Type B pancreatic cell (in vitro differentiated cells): ENCODE measurements around the gene LRRFIP1. TPM values are rescaled to one million over a fixed set of nuclear protein-coding genes. Genes with fewer than 3 reads are reported as not detected.

Source experiments
- DNase-seq: peaks from one replicate; pipeline ENCODE4 v3.0.0; 2021; ENCODE audit warnings: mixed read lengths; ENCODE audit not compliant: unreplicated experiment; ENCODE audit errors: extremely low spot score
- H3K27ac Mint-ChIP-seq: 2 replicates; pipeline ENCODE4 v1.8.0; 2021; ENCODE audit warnings: mild to moderate bottlenecking, mixed read lengths
- H3K27me3 Mint-ChIP-seq: 2 replicates; pipeline ENCODE4 v1.8.0; 2021; ENCODE audit warnings: mixed read lengths
- H3K36me3 Mint-ChIP-seq: 2 replicates; pipeline ENCODE4 v1.8.0; 2021; ENCODE audit warnings: mixed read lengths
- H3K4me1 Mint-ChIP-seq: one replicate; pipeline ENCODE4 v1.8.0; 2021; ENCODE audit warnings: mixed read lengths; ENCODE audit not compliant: unreplicated experiment
- H3K4me3 Mint-ChIP-seq: 2 replicates; pipeline ENCODE4 v1.8.0; 2021; ENCODE audit warnings: mild to moderate bottlenecking, mixed read lengths
- H3K9me3 Mint-ChIP-seq: 2 replicates; pipeline ENCODE4 v1.8.0; 2021; ENCODE audit warnings: mixed read lengths
- CTCF ChIP-seq: fragments of 200-600 bp; sonication (generic); conservative IDR thresholded peaks from 2 replicates; pipeline ENCODE4 v1.5.0; 2021; ENCODE audit warnings: antibody characterized with exemption, mild to moderate bottlenecking
- total RNA-seq: library from RNA; stranded (reverse); gene quantifications from 2 replicates; pipeline ENCODE4 v1.2.1, GENCODE V29; 2021; ENCODE audit warnings: low replicate concordance

The LRRFIP1 gene
- total RNA-seq, 1 donor from 2014 or later = 53.8 TPM

GRCh38 chr2:237643582-237644380, 16.4 kb downstream of the LRRFIP1 start:
- Mint-ChIP-seq H3K4me3 (no peak overlapping the region), H3K36me3 (peaks cover 14% of the 10 kb centered on the region), H3K9me3 (peaks cover 3% of the 10 kb centered on the region), H3K27me3 (no peaks in the 10 kb centered on the region), H3K27ac (no peak overlapping the region), H3K4me1 (no peaks in the 10 kb centered on the region)
- DNase-seq = no peak
- no peak for TF ChIP-seq CTCF

GRCh38 chr2:237644381-237644703, 17.0 kb downstream of the LRRFIP1 start:
- Mint-ChIP-seq H3K4me3 (no peak overlapping the region), H3K36me3 (peaks cover 14% of the 10 kb centered on the region), H3K4me1 (no peaks in the 10 kb centered on the region), H3K27me3 (no peaks in the 10 kb centered on the region), H3K27ac (no peak overlapping the region), H3K9me3 (no peaks in the 10 kb centered on the region)
- no peak for DNase-seq
- TF ChIP-seq CTCF = no peak

- Mint-ChIP-seq H3K36me3 (peaks cover 19% of the 10 kb centered on the region), H3K9me3 (no peaks in the 10 kb centered on the region), H3K27me3 (no peaks in the 10 kb centered on the region), H3K4me3 (no peak overlapping the region), H3K27ac (no peak overlapping the region), H3K4me1 (no peaks in the 10 kb centered on the region)
- DNase-seq = no peak
- TF ChIP-seq CTCF = no peak
These were observed 17.9 kb downstream of the LRRFIP1 start for GRCh38 chr2:237645261-237645660.

- Mint-ChIP-seq H3K36me3 (peaks cover 23% of the 10 kb centered on the region), H3K4me1 (no peaks in the 10 kb centered on the region), H3K4me3 (no peak overlapping the region), H3K27me3 (no peaks in the 10 kb centered on the region), H3K9me3 (peaks cover 4% of the 10 kb centered on the region), H3K27ac (no peak overlapping the region)
- DNase-seq = no peak
- no peak for TF ChIP-seq CTCF
These were observed 20.0 kb downstream of the LRRFIP1 start for GRCh38 chr2:237647176-237648015.

- H3K36me3 Mint-ChIP-seq = peaks cover 25% of the 10 kb centered on the region
- peak overlapping the region; percentile 43 for H3K27ac Mint-ChIP-seq
These were observed 20.6 kb downstream of the LRRFIP1 start for GRCh38 chr2:237648016-237648381.

More at GRCh38 chr2:237648016-237648381, 20.6 kb downstream of the LRRFIP1 start:
- TF ChIP-seq CTCF = no peak
- Mint-ChIP-seq H3K4me3 (no peak overlapping the region), H3K4me1 (no peaks in the 10 kb centered on the region), H3K27me3 (no peaks in the 10 kb centered on the region), H3K9me3 (peaks cover 6% of the 10 kb centered on the region)
- no peak for DNase-seq
